H9 (cell line): Measurements from ENCODE around the gene AK5. TPM values are rescaled to one million over a fixed set of nuclear protein-coding genes. Genes with fewer than 3 reads are reported as not detected.

Experiments
- DNase-seq: peaks from one replicate; pipeline ENCODE4 v3.0.0-alpha.2; 2017
- H2AFZ ChIP-seq: one replicate; pipeline ENCODE4 v1.6.1; 2013; ENCODE audit warnings: mild to moderate bottlenecking, low read length, control low read depth, moderate library complexity
- H2AK5ac ChIP-seq: 2 replicates; pipeline ENCODE4 v1.6.1; 2013; ENCODE audit warnings: low read length, control low read depth, mixed read lengths; ENCODE audit not compliant: insufficient read length
- H2BK120ac ChIP-seq: one replicate; pipeline ENCODE4 v1.6.1; 2013; ENCODE audit warnings: low read depth, mild to moderate bottlenecking, low read length, control low read depth, inconsistent platforms; ENCODE audit not compliant: poor library complexity, severe bottlenecking
- H2BK12ac ChIP-seq: 2 replicates; pipeline ENCODE4 v1.6.1; 2013; ENCODE audit warnings: low read length, control low read depth, mixed read lengths, low read depth; ENCODE audit not compliant: insufficient read length
- H2BK15ac ChIP-seq: 2 replicates; pipeline ENCODE4 v1.6.1; 2013; ENCODE audit warnings: low read depth, low read length, control low read depth
- H2BK20ac ChIP-seq: one replicate; pipeline ENCODE4 v1.6.1; 2013; ENCODE audit warnings: low read depth, mild to moderate bottlenecking, low read length, control low read depth, inconsistent platforms; ENCODE audit not compliant: poor library complexity, severe bottlenecking
- H2BK5ac ChIP-seq: 2 replicates; pipeline ENCODE4 v1.6.1; 2013; ENCODE audit warnings: low read length, control low read depth, mixed read lengths; ENCODE audit not compliant: insufficient read length
- H3K14ac ChIP-seq: 2 replicates; pipeline ENCODE4 v1.6.1; 2013; ENCODE audit warnings: low read length, control low read depth; ENCODE audit not compliant: insufficient read depth
- H3K18ac ChIP-seq: 2 replicates; pipeline ENCODE4 v1.6.1; 2013; ENCODE audit warnings: low read depth, mild to moderate bottlenecking, mixed read lengths, low read length, control low read depth; ENCODE audit not compliant: insufficient read length
- H3K23ac ChIP-seq: 2 replicates; pipeline ENCODE4 v1.6.1; 2013; ENCODE audit warnings: low read length, control low read depth, mixed read lengths, low read depth; ENCODE audit not compliant: insufficient read length
- H3K23me2 ChIP-seq: 2 replicates; pipeline ENCODE4 v1.6.1; 2013; ENCODE audit warnings: low read depth, mild to moderate bottlenecking, mixed read lengths, low read length, control low read depth; ENCODE audit not compliant: insufficient read length, poor library complexity, severe bottlenecking
- H3K27ac ChIP-seq: 2 replicates; pipeline ENCODE4 v1.5.1; 2013; ENCODE audit warnings: low read length, control low read depth, mixed read lengths, low read depth; ENCODE audit not compliant: insufficient read length
- H3K27me3 ChIP-seq: 2 replicates; pipeline ENCODE4 v1.6.1; 2013; ENCODE audit warnings: low read length, control low read depth, inconsistent platforms; ENCODE audit not compliant: insufficient read depth
- H3K4ac ChIP-seq: 2 replicates; pipeline ENCODE4 v1.6.1; 2013; ENCODE audit warnings: low read depth, mild to moderate bottlenecking, control low read depth, inconsistent platforms, low read length, moderate library complexity
- H3K4me1 ChIP-seq: 2 replicates; pipeline ENCODE4 v1.6.1; 2013; ENCODE audit warnings: low read length, control low read depth, inconsistent platforms; ENCODE audit not compliant: insufficient read depth
- H3K4me2 ChIP-seq: 2 replicates; pipeline ENCODE4 v1.6.1; 2013; ENCODE audit warnings: low read length, control low read depth, mixed read lengths; ENCODE audit not compliant: insufficient read length, insufficient read depth
- H3K56ac ChIP-seq: 2 replicates; pipeline ENCODE4 v1.6.1; 2013; ENCODE audit warnings: low read depth, mild to moderate bottlenecking, mixed read lengths, low read length, control low read depth; ENCODE audit not compliant: insufficient read length
- H3K79me1 ChIP-seq: 2 replicates; pipeline ENCODE4 v1.6.1; 2013; ENCODE audit warnings: low read depth, mild to moderate bottlenecking, moderate library complexity, low read length, control low read depth, inconsistent platforms; ENCODE audit not compliant: insufficient read depth, poor library complexity, severe bottlenecking
- H3K79me2 ChIP-seq: 2 replicates; pipeline ENCODE4 v1.6.1; 2013; ENCODE audit warnings: low read length, control low read depth, inconsistent platforms; ENCODE audit not compliant: insufficient read depth
- H3K9ac ChIP-seq: 2 replicates; pipeline ENCODE4 v1.6.1; 2013; ENCODE audit warnings: low read length, control low read depth, mixed read lengths; ENCODE audit not compliant: insufficient read length; ENCODE audit errors: extremely low read depth
- H3K9me3 ChIP-seq: one replicate; pipeline ENCODE4 v1.6.1; 2013; ENCODE audit warnings: low read depth, low read length, inconsistent platforms; ENCODE audit not compliant: control insufficient read depth
- H3T11ph ChIP-seq: one replicate; pipeline ENCODE4 v1.6.1; 2013; ENCODE audit warnings: mild to moderate bottlenecking, low read length, control low read depth, inconsistent platforms
- H4K20me1 ChIP-seq: one replicate; pipeline ENCODE4 v1.6.1; 2013; ENCODE audit not compliant: control insufficient read depth, insufficient read length, insufficient read depth
- H4K5ac ChIP-seq: 2 replicates; pipeline ENCODE4 v1.6.1; 2013; ENCODE audit warnings: low read depth, mild to moderate bottlenecking, mixed read lengths, low read length, control low read depth; ENCODE audit not compliant: insufficient read length
- H4K8ac ChIP-seq: replicated peaks from 2 replicates; pipeline ENCODE4 v1.6.1; 2013; ENCODE audit warnings: low read length, control low read depth, mixed read lengths, low read depth; ENCODE audit not compliant: insufficient read length
- H4K91ac ChIP-seq: 2 replicates; pipeline ENCODE4 v1.6.1; 2013; ENCODE audit warnings: low read depth, mild to moderate bottlenecking, moderate library complexity, mixed read lengths, low read length, control low read depth; ENCODE audit not compliant: insufficient read length
- H3K27ac Mint-ChIP-seq, 3 experiments: 2 replicates in 2 of 3; 3 replicates in 1 of 3; pipeline ENCODE4 v1.8.0; 2020 to 2021; ENCODE audit warnings: mixed read lengths in 3 of 3, mild to moderate bottlenecking in 1 of 3, moderate library complexity in 1 of 3
- H3K27me3 Mint-ChIP-seq: 2 replicates; pipeline ENCODE4 v1.8.0; 2021; ENCODE audit warnings: low read depth, mild to moderate bottlenecking, moderate library complexity, mixed read lengths
- H3K36me3 Mint-ChIP-seq, 3 experiments: 2 replicates in 2 of 3; 3 replicates in 1 of 3; pipeline ENCODE4 v1.8.0; 2020 to 2021; ENCODE audit warnings: low read depth in 3 of 3, mixed read lengths in 3 of 3; ENCODE audit not compliant: insufficient read depth in 1 of 3
- H3K4me1 Mint-ChIP-seq, 2 experiments: 2 replicates each; pipeline ENCODE4 v1.8.0; 2020; ENCODE audit warnings: mixed read lengths in 2 of 2
- H3K4me3 Mint-ChIP-seq, 2 experiments: 2 replicates in 1 of 2; 3 replicates in 1 of 2; pipeline ENCODE4 v1.8.0; 2020 to 2021; ENCODE audit warnings: mild to moderate bottlenecking in 2 of 2, mixed read lengths in 2 of 2, moderate library complexity in 1 of 2
- H3K9me3 Mint-ChIP-seq, 2 experiments: 2 replicates in 1 of 2; 3 replicates in 1 of 2; pipeline ENCODE4 v1.8.0; 2020; ENCODE audit warnings: mild to moderate bottlenecking in 2 of 2, mixed read lengths in 2 of 2, moderate library complexity in 1 of 2
- WGBS: extraction: QIAGEN DNeasy Blood & Tissue Kit; methylation state at CpG from one replicate; pipeline ENCODE4 v1.1.7; 2013; ENCODE audit warnings: missing lambda C conversion rate, low lambda C conversion rate, mixed read lengths; ENCODE audit not compliant: insufficient read length; ENCODE audit errors: extremely low coverage; 5-methylcytosine and 5-hydroxymethylcytosine counted together
- total RNA-seq: library from RNA; stranded (reverse); gene quantifications from 2 replicates; pipeline ENCODE4 v1.2.1, GENCODE V29; 2021
- TF ChIP-seq, protein P1 (sequence below): fragments of 200-600 bp; sonication (generic); conservative IDR thresholded peaks from 3 replicates; pipeline ENCODE4 v1.8.0; 2021; ENCODE audit warnings: antibody characterized with exemption, mild to moderate bottlenecking

The AK5 gene
- total RNA-seq, 1 experiment from 2014 or later = 2.5 TPM

GRCh38 chr1:77239311-77239710 is 42.5 kb upstream of the AK5 start:
- Mint-ChIP-seq H3K36me3 (peaks cover 0 to 7% (median 5%) of the 10 kb centered on the region in 3 experiments; a peak in 2 of 7 replicates), H3K4me1 (no peaks in the 10 kb centered on the region), H3K4me3 (no peak overlapping the region), H3K9me3 (peaks cover 6 to 7% of the 10 kb centered on the region in 2 experiments; a peak in 4 of 5 replicates), H3K27ac (no peak overlapping the region), H3K27me3 (no peaks in the 10 kb centered on the region)
- no peak overlapping the region for H2BK120ac ChIP-seq
- H2BK20ac ChIP-seq = no peak overlapping the region
- no peak overlapping the region for H3K56ac ChIP-seq
- TF ChIP-seq, protein P1, sequence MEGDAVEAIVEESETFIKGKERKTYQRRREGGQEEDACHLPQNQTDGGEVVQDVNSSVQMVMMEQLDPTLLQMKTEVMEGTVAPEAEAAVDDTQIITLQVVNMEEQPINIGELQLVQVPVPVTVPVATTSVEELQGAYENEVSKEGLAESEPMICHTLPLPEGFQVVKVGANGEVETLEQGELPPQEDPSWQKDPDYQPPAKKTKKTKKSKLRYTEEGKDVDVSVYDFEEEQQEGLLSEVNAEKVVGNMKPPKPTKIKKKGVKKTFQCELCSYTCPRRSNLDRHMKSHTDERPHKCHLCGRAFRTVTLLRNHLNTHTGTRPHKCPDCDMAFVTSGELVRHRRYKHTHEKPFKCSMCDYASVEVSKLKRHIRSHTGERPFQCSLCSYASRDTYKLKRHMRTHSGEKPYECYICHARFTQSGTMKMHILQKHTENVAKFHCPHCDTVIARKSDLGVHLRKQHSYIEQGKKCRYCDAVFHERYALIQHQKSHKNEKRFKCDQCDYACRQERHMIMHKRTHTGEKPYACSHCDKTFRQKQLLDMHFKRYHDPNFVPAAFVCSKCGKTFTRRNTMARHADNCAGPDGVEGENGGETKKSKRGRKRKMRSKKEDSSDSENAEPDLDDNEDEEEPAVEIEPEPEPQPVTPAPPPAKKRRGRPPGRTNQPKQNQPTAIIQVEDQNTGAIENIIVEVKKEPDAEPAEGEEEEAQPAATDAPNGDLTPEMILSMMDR = no peak
- H3K23ac ChIP-seq = no peak overlapping the region
- no peak overlapping the region for H4K91ac ChIP-seq
- no peak overlapping the region for H2AFZ ChIP-seq
- no peak overlapping the region for H4K5ac ChIP-seq
- H3K4ac ChIP-seq = no peak overlapping the region
- no peak overlapping the region for H2BK12ac ChIP-seq
- no peak overlapping the region for H4K8ac ChIP-seq
- H2AK5ac ChIP-seq = no peak overlapping the region
- no peak overlapping the region for H3K18ac ChIP-seq
- H3K27me3 ChIP-seq = no peaks in the 10 kb centered on the region
- H3K27ac ChIP-seq = no peak overlapping the region
- H3K79me1 ChIP-seq = no peaks in the 10 kb centered on the region
- H3K9me3 ChIP-seq = no peaks in the 10 kb centered on the region
- no peaks in the 10 kb centered on the region for H4K20me1 ChIP-seq
- no peaks in the 10 kb centered on the region for H3K23me2 ChIP-seq
- H3K4me2 ChIP-seq = no peak overlapping the region
- no peak overlapping the region for H3K14ac ChIP-seq
- no peak overlapping the region for H2BK5ac ChIP-seq
- no peak overlapping the region for H3K9ac ChIP-seq
- DNase-seq = no peak
- H3T11ph ChIP-seq = no peak overlapping the region
- H3K79me2 ChIP-seq = no peaks in the 10 kb centered on the region
- no peaks in the 10 kb centered on the region for H3K4me1 ChIP-seq
- no CpG with 5 or more reads among the region's 3 CpGs for WGBS
- no peak overlapping the region for H2BK15ac ChIP-seq
